Activated CD4-positive, alpha-beta T cell treated with anti-CD3 and anti-CD28 coated beads for 24 hours (primary cell): ENCODE measurements around the gene ETV3L.
"Not testable (repeated sequence)": the region's sequence is repeated elsewhere in the genome, so short reads cannot be mapped to it uniquely, and the experiment has no call there.

Experiments used
- DNase-seq, 2 donors: peaks; one replicate each; pipeline ENCODE4 v3.0.0-alpha.2; 2020; ENCODE audit warnings: low read depth in 2 of 2

Gene ETV3L

DNA sequence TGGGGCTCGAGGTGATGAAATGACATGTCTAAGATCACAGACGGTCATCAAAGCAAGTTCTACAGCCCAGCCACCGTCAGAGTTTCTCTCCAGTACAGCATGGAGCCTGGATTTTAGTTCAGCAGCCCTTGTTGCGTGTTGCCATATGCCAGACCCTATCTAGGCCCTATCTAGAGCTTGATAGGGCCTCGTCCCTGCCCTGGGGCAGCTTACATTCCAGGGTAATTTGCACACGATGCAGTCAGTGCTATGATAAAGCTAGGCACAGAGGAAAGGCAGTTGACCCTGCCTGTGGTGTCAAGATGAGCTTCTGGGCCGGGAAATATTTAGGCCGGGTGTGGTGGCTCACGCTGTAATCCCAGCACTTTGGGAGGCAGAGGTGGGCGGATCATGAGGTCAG, 18.9 kb downstream of the ETV3L start:
- DNase-seq: no peak

DNA sequence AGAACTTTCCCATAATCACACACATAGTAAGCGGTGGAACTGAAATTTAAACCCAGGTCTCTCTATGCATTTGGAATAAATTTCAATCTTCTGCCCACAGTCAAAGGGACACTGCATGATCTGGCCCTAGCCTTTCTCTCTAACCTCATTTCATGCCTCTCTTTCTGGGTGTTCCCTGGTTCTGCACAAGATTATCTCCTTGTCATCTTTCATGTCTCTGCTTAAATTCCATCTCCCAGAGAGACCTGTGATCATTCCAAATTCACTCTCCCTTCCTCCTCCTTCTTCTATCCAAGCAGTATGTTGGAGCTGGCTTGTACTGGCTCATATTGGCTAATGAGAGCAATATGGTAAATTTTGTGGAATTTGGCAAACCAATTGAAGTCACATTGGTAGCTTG, 22.2 kb downstream of the ETV3L start:
- no peak for DNase-seq

DNA sequence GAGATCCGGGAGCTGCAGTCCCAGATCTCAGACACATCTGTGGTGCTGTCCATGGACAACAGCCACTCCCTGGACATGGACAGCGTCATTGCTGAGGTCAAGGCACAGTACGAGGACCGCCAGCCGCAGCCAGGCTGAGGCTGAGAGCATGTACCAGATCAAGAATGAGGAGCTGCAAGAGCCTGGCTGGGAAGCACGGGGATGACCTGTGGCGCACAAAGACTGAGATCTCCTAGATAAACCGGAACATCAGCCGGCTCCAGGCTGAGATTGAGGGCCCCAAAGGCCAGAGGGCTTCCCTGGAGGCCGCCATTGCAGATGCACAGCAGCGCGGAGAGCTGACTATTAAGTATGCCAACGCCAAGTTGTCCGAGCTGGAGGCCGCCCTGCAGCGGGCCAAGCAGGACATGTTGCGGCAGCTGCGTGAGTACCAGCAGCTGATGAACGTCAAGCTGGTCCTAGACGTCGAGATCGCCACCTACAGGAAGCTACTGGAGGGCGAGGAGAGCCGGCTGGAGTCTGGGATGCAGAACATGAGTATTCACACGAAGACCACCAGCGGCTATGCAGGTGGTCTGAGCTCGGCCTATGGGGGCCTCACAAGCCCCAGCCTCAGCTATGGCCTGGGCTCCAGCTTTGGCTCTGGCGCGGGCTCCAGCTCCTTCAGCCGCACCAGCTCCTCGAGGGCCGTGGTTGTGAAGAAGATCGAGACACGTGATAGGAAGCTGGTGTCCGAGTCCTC, 25.5 kb downstream of the ETV3L start:
- DNase-seq: peak in 1 of 2 donors; percentile 9

DNA sequence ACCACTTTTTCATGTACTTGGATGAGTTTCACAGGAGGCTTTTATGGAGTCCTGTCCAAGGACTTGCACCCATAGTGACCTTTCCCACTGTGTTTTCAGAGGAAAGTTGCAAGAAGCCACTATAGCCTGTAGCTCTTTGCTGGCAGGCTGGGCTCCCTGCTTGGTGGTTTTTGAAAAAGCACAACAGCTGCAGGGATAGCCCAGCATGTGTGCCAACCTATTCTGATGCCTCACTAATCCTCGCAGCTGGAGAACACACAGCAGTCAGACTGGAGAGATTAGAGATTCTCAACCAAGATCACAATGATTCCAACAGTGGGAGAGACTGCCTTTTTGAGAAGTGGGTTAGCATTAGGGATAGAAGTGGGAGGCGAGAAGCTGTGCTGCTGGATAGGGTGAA, 30.0 kb downstream of the ETV3L start:
- DNase-seq: no peak

DNA sequence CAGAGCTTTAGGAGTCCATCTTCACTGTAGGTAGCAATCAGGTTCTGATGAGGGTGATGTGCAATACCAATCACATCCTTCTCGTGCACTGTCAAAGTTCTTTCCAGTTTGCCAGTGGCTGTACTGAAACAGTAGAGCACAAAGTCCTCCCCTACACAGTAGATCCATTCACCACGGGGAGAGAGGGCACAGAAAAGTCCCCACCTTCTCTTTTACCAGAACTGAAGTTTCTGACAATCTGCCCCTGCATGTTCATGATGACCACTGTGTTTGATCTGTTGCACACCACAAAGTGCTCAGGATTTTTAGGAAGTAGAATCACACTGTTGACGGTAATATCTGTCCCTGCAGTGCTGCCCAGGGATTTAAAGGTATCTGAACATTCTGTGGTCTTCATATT, 40.4 kb downstream of the ETV3L start:
- not testable (repeated sequence) for DNase-seq

DNA sequence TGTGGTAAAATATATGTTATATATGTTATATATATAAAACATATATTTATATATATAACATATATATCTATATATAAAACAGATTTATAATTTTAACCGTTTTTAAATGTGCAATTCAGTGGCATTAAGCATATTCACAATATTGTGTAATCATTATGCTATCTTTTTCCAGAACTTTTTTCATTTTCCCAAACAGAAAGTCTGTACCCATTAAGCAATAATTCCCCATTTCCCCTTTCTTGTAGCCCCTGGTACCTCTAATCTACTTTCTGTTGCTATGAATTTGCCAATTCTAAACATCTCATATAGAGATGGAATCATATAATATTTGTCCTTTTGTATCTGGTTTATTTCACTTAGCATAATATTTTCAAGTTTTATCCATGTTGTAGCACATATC, 43.3 kb downstream of the ETV3L start:
- DNase-seq: no peak

DNA sequence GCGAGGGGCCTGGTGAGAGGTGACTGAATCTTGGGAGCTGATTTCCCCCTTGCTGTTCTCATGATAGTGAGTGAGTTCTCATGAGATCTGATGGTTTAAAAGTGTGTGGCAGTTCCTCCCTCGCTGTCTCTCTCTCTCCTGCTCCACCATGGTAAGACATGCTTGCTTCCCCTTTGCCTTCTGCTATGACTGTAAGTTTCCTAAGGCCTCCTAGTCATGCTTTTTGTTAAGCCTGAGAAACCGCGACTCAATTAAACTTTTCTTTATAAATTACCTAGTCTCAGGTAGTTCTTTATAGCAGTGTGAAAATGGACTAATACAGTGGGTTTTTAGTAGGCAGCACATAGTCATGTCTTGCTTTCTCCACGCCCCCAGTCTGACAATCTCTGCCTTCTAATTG, 43.9 kb downstream of the ETV3L start:
- not testable (repeated sequence) for DNase-seq

DNA sequence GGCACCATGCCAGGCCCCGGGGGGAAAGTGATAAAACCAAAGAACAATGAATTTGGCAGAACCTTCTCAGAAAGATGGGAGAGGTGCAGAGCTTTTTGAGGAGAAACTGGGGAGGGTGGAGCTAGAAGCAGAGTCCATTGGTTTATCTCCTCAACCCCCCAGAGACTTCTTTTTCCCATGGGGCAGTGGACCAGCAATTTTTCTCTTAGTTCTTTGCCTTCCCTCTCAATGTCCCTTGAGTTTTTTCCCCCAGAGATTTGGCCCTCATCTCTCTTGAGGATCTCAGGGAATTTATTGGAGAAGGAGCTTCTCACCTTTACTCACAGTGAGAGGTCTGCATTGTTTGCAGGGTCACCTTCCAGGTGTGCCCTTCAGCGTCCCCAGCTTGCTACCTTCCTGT, 48.8 kb downstream of the ETV3L start:
- no peak for DNase-seq

DNA sequence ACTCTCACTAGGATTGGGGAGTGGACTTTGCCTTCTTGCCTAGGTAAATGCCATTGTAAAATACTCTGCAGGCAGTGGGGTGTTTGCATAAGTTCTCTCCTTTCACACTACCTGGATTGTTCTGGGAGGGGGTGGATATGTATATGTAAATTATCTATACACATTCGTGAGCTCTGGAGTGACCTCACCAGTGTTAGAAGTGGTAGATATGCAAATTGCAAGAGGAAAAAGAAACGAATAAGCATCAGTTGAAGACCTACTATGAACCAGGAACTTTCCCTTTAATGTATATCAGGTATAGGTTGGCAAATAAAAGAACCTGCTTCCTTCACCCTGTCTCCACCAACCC, 52.6 kb downstream of the ETV3L start:
- no peak for DNase-seq

DNA sequence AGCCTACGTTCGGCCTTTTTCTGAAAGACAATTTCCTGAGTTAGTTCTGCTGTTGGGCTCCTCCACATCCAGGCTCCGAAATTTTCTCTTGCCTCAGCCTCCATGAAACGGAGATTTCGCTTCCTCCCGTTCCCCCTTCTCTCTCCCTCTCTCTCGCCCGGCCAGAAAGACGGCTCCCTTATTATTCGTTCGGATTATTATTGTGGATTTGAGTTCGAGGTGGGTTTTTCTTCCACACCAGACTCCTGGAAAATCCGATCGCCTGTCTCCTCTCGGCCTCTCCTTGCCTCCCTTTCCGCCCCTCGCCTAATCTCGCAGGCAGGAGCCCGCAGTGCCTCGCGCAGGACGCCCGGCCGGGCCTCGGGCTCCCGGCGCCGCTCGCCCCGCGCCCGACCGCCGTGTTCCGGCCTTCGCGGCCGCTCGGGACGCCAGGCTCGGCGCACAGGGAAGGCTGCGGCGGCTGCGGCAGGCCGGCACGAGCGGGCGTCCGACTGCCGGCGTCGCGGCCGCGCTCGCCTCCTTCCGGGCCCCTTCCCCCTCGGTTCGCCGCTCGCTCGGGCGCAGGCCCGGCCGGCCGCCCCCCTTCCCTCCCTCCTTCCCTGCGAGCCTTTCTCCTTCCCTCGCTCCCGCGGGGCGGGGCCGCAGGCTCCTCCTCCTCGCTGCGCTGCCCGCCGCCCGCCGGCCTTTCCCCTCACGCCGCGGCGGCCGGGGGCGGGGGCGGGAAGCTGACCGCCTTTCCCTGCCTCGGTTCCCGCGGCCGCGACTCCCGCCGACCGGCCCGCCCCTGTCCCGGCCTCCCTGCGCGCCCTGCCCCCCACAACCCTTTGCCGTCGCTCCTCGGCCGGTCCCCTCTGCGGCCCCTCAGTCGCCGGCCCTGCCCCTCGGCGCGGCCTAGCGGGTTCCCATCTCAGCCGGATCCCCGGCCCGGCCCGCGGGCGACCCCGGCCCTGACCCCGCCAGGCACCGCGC, 54.1 kb downstream of the ETV3L start, which contains the start of gene ARHGEF11:
Gene ARHGEF11, minus strand, starts transcription at position 493 of the 969 bp plus-strand sequence. CDS start 1,412 bp downstream, outside the sequence.
- DNase-seq: no peak

DNA sequence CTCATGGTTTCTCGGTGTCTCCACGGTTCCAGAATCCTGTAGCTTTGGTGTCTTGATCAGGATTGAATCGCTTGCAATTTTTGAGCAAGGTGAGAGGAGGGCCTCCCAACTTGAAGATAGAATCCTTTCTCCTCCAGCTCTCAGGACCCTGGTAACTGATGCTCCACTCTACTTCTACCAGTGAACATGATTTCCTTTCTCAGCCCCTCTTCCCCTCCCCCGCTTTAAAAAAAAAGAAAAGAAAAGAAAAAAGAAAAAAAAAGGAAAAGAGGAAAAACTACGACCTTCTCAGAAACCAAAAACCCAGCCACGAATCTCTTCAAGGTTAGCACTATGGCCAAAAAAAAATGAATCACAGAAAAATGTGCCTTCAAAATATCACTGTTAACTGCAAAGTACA, 55.3 kb downstream of the ETV3L start:
- DNase-seq: no peak

DNA sequence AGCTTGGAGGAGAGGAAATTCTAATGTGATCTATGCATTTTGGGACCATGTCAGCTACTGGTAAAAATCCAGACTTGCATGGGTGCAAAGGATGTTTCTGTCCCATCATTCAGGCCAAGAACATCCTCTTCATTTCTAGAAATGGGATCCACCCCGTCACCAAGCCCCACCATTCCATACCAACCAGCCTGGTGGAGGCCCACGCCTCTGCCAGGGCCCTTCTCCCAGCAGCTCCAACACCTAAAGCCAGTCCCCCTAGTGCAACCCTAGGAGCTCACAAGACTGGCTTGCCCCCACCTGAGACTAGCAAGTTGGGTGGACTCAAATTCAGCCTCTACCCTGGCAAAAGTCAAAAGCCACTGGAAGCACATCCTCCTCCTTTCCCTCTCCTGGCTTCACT, 55.9 kb downstream of the ETV3L start:
- no peak for DNase-seq

DNA sequence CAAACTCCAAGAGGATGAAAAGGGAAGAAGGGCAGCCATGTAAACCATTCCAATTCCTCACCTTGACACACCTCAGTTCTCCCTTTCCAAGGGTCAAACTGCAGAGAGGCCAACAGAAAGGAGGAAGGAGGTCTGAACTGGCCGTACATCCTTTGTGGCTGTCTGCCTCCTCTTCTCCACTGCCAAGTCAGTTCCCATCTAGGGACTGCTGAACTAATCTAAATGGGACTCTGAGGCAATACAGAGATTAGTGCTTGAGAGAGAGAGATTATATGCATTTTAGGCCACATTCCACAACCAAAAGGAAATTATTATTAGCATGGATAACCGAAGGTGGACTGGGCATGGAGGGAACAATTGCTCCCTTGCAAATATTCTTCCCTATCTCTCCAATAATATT, 56.8 kb downstream of the ETV3L start:
- DNase-seq: no peak
